Trophoblast cell (in vitro differentiated cells and primary cell): ENCODE results near the gene MAPKAPK2.

Experiments
- DNase-seq, 2 donors: peaks; one replicate each; pipeline ENCODE4 v3.0.0-alpha.2; 2016
- H2AFZ ChIP-seq: 2 replicates; pipeline ENCODE4 v1.6.1; 2013; ENCODE audit warnings: low read length, moderate library complexity, mild to moderate bottlenecking; ENCODE audit not compliant: insufficient read depth, poor library complexity
- H2AK5ac ChIP-seq: 2 replicates; pipeline ENCODE4 v1.6.1; 2013; ENCODE audit warnings: mild to moderate bottlenecking, low read length
- H2BK120ac ChIP-seq: 2 replicates; pipeline ENCODE4 v1.6.1; 2013; ENCODE audit warnings: low read length, mild to moderate bottlenecking, moderate library complexity; ENCODE audit not compliant: insufficient read depth, poor library complexity
- H2BK12ac ChIP-seq: 2 replicates; pipeline ENCODE4 v1.6.1; 2013; ENCODE audit warnings: mild to moderate bottlenecking, low read length, moderate library complexity
- H2BK5ac ChIP-seq: 2 replicates; pipeline ENCODE4 v1.6.1; 2013; ENCODE audit warnings: low read length, low read depth, moderate library complexity, mild to moderate bottlenecking; ENCODE audit not compliant: poor library complexity
- H3K14ac ChIP-seq: 2 replicates; pipeline ENCODE4 v1.6.1; 2013; ENCODE audit warnings: mild to moderate bottlenecking, low read length
- H3K18ac ChIP-seq: 2 replicates; pipeline ENCODE4 v1.6.1; 2013; ENCODE audit warnings: mild to moderate bottlenecking, low read length
- H3K23ac ChIP-seq: 2 replicates; pipeline ENCODE4 v1.6.1; 2013; ENCODE audit warnings: low read length
- H3K27ac ChIP-seq: 2 replicates; pipeline ENCODE4 v1.5.1; 2013; ENCODE audit warnings: low read depth, mild to moderate bottlenecking, inconsistent platforms, low read length, moderate library complexity
- H3K27me3 ChIP-seq: 2 replicates; pipeline ENCODE4 v1.6.1; 2013; ENCODE audit warnings: inconsistent platforms, mild to moderate bottlenecking, low read length, moderate library complexity; ENCODE audit not compliant: insufficient read depth
- H3K36me3 ChIP-seq, 2 experiments: 1 replicate in 1 of 2; 2 replicates in 1 of 2; pipeline ENCODE4 v1.6.1; 2013; ENCODE audit warnings: low read length in 2 of 2, mild to moderate bottlenecking in 2 of 2, moderate library complexity in 1 of 2; ENCODE audit not compliant: insufficient read depth in 2 of 2, control insufficient read depth in 1 of 2
- H3K4ac ChIP-seq: 2 replicates; pipeline ENCODE4 v1.6.1; 2013; ENCODE audit warnings: low read depth, mild to moderate bottlenecking, low read length, moderate library complexity
- H3K4me1 ChIP-seq, 2 experiments: 1 replicate in 1 of 2; 2 replicates in 1 of 2; pipeline ENCODE4 v1.6.1; 2013; ENCODE audit warnings: low read length in 2 of 2, mild to moderate bottlenecking in 2 of 2, moderate library complexity in 1 of 2; ENCODE audit not compliant: insufficient read depth in 2 of 2, control insufficient read depth in 1 of 2
- H3K4me2 ChIP-seq: 2 replicates; pipeline ENCODE4 v1.6.1; 2013; ENCODE audit warnings: inconsistent platforms, mild to moderate bottlenecking, low read length, moderate library complexity
- H3K4me3 ChIP-seq: 2 replicates; pipeline ENCODE4 v1.5.1; 2013; ENCODE audit warnings: mild to moderate bottlenecking, low read depth, low read length, inconsistent platforms
- H3K79me1 ChIP-seq: one replicate; pipeline ENCODE4 v1.6.1; 2013; ENCODE audit warnings: low read length
- H3K79me2 ChIP-seq: 2 replicates; pipeline ENCODE4 v1.6.1; 2013; ENCODE audit warnings: low read length, mild to moderate bottlenecking; ENCODE audit not compliant: control insufficient read depth, insufficient read depth, poor library complexity
- H3K9ac ChIP-seq: 2 replicates; pipeline ENCODE4 v1.6.1; 2013; ENCODE audit warnings: mild to moderate bottlenecking, low read length
- H3K9me3 ChIP-seq: 2 replicates; pipeline ENCODE4 v1.6.1; 2013; ENCODE audit warnings: low read depth, mild to moderate bottlenecking, control low read depth, inconsistent platforms, low read length; ENCODE audit not compliant: insufficient read depth
- H4K12ac ChIP-seq: 2 replicates; pipeline ENCODE4 v1.6.1; 2013; ENCODE audit warnings: low read depth, mild to moderate bottlenecking, low read length, moderate library complexity
- H4K8ac ChIP-seq: 2 replicates; pipeline ENCODE4 v1.6.1; 2013; ENCODE audit warnings: low read depth, mild to moderate bottlenecking, low read length, moderate library complexity
- H4K91ac ChIP-seq: one replicate; pipeline ENCODE4 v1.6.1; 2013; ENCODE audit warnings: low read depth, mild to moderate bottlenecking, low read length, moderate library complexity
- WGBS: extraction: QIAGEN DNeasy Blood & Tissue Kit; methylation state at CpG from one replicate; pipeline ENCODE4 v1.1.7; 2013; ENCODE audit warnings: missing lambda C conversion rate; ENCODE audit not compliant: insufficient read length, insufficient coverage; ENCODE audit errors: extremely low coverage; 5-methylcytosine and 5-hydroxymethylcytosine counted together

Gene MAPKAPK2

GRCh38 chr1:206741142-206741701 lies 56.5 kb downstream of the MAPKAPK2 start:
- H3K79me1 ChIP-seq, result no peaks in the 10 kb centered on the region

DNA sequence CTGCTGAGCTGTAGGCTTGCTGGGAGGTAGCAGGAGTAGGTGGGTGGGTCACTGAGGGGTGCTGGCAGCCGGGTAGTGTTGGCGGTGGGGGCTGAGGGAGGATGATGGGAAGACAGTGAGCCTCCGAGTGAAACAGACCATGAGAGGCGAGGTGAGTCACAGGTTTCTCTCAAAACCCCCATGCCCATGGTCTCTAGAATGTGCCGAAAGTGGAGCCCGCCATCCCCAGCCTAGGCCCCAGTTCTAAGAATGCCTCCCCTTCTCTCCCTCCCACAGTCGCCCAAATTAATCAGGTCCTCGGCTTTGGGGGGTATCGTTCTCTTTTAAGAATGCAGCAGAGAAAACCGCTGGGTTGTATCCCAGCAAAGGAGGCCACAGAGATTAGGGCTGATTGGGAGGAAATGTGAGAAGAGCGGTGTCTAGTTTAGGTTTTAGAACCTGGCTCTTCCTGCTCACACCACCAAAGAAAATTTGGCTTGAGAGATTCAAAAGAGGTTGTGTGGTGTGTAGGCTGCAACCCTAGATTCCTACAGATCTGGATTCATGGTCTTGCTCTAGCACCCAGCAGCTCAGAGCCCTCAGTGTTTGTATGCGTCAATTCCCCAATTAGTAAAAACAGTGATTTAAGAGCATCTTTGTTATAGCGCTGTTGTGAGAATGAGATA lies 58.1 kb downstream of the MAPKAPK2 start:
- H3K9ac ChIP-seq, result no peak overlapping the region
- no peak overlapping the region for H3K14ac ChIP-seq
- H3K18ac ChIP-seq, result no peak overlapping the region
- no peak overlapping the region for H2BK120ac ChIP-seq
- H3K23ac ChIP-seq, result no peak overlapping the region
- H3K79me1 ChIP-seq, result no peaks in the 10 kb centered on the region
- no peak for DNase-seq
- no peak overlapping the region for H2BK12ac ChIP-seq
- WGBS, result no CpG with 5 or more reads among the region's 13 CpGs
- H4K12ac ChIP-seq, result no peak overlapping the region
- no peaks in the 10 kb centered on the region for H3K27me3 ChIP-seq
- no peak overlapping the region for H3K4ac ChIP-seq
- no peak overlapping the region for H3K4me2 ChIP-seq
- no peak overlapping the region for H3K4me3 ChIP-seq
- H3K79me2 ChIP-seq, result no peaks in the 10 kb centered on the region
- no peak overlapping the region for H3K27ac ChIP-seq
- H3K9me3 ChIP-seq, result no peaks in the 10 kb centered on the region
- H4K91ac ChIP-seq, result no peak overlapping the region
- H3K4me1 ChIP-seq, result peaks cover 2 to 12% of the 10 kb centered on the region in 2 experiments
- H2AK5ac ChIP-seq, result no peak overlapping the region
- H2AFZ ChIP-seq, result no peak overlapping the region
- H4K8ac ChIP-seq, result no peak overlapping the region
- no peaks in the 10 kb centered on the region for H3K36me3 ChIP-seq
- no peak overlapping the region for H2BK5ac ChIP-seq

More at GRCh38 chr1:206741142-206741701, 56.5 kb downstream of the MAPKAPK2 start:
- Histone ChIP-seq H4K8ac (no peak overlapping the region), H3K4me2 (no peak overlapping the region), H3K4ac (no peak overlapping the region), H3K27me3 (no peaks in the 10 kb centered on the region), H2AFZ (no peak overlapping the region), H2AK5ac (no peak overlapping the region), H3K36me3 (peaks cover 0 to 2% of the 10 kb centered on the region in 2 experiments), H3K9ac (no peak overlapping the region), H4K91ac (no peak overlapping the region), H3K14ac (no peak overlapping the region), H3K27ac (no peak overlapping the region), H3K18ac (no peak overlapping the region), H3K23ac (no peak overlapping the region), H2BK5ac (no peak overlapping the region), H3K79me2 (no peaks in the 10 kb centered on the region), H3K4me3 (no peak overlapping the region), H3K4me1 (peaks cover 2 to 12% of the 10 kb centered on the region in 2 experiments), H4K12ac (no peak overlapping the region), H3K9me3 (no peaks in the 10 kb centered on the region), H2BK12ac (no peak overlapping the region), H2BK120ac (no peak overlapping the region)
- no peak for DNase-seq
- WGBS, result no CpG with 5 or more reads among the region's 6 CpGs

DNA sequence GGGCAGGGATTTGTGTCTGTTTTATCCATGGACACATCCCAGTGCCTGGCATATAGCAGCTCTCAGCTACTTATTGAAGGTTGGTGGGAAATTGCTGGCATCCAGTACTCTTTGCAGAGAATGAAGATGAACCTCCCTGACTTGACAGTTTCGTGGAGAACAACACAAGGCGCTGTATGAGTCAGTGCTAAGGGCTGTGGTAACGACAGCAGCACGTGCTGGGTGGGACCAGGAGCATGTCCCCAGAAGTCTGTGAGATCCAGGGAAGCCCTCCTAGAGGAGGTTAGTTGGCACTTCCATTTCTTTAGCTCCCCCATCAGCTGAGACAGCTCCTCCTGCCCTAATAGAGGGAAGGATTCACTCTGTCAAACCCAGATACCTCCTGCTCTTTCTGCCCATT lies 60.0 kb downstream of the MAPKAPK2 start:
- Histone ChIP-seq H3K9me3 (no peaks in the 10 kb centered on the region), H2BK5ac (no peak overlapping the region), H3K27ac (no peak overlapping the region), H3K36me3 (no peaks in the 10 kb centered on the region), H3K9ac (no peak overlapping the region), H3K4me3 (no peak overlapping the region), H2AFZ (no peak overlapping the region), H3K79me1 (no peaks in the 10 kb centered on the region), H3K14ac (no peak overlapping the region), H4K8ac (no peak overlapping the region), H4K12ac (no peak overlapping the region), H2AK5ac (no peak overlapping the region), H3K18ac (no peak overlapping the region), H3K27me3 (no peaks in the 10 kb centered on the region), H3K4me2 (no peak overlapping the region), H2BK120ac (no peak overlapping the region), H3K4me1 (peaks cover 0 to 2% of the 10 kb centered on the region in 2 experiments), H3K23ac (no peak overlapping the region), H3K79me2 (no peaks in the 10 kb centered on the region), H3K4ac (no peak overlapping the region), H2BK12ac (no peak overlapping the region), H4K91ac (no peak overlapping the region)
- DNase-seq, result peak in 1 of 2 donors; percentile 16
- WGBS, result no CpG with 5 or more reads among the region's 4 CpGs

DNA sequence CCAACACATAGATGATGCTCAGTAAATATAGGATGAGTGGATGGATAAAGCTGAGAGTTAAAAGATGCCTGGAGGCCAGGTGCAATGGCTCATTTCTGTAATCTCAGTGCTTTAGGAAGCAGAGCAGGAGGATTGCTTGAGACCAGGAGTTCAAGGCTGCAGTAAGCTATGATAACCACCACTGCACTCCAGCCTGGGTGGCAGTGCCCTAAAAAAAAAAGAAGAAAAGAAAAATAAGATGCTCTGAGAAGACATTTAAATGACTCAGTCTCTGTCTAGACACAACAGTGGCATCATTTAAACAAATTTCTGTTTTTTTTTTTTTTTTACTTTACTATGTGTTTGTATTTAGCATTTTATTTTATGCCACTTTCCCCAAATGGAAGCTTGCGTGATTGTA lies 60.6 kb downstream of the MAPKAPK2 start:
- Histone ChIP-seq H2AFZ (no peak overlapping the region), H2BK5ac (no peak overlapping the region), H3K18ac (no peak overlapping the region), H3K9ac (no peak overlapping the region), H3K27ac (no peak overlapping the region), H3K79me1 (no peaks in the 10 kb centered on the region), H3K4ac (no peak overlapping the region), H4K8ac (no peak overlapping the region), H3K36me3 (no peaks in the 10 kb centered on the region), H4K12ac (no peak overlapping the region), H3K27me3 (no peaks in the 10 kb centered on the region), H3K23ac (no peak overlapping the region), H3K4me1 (no peaks in the 10 kb centered on the region), H3K9me3 (no peaks in the 10 kb centered on the region), H2BK120ac (no peak overlapping the region), H4K91ac (no peak overlapping the region), H2BK12ac (no peak overlapping the region), H3K79me2 (no peaks in the 10 kb centered on the region), H3K4me3 (no peak overlapping the region), H3K14ac (no peak overlapping the region), H2AK5ac (no peak overlapping the region), H3K4me2 (no peak overlapping the region)
- DNase-seq, result no peak
- WGBS, result no CpG with 5 or more reads among the region's 1 CpG
